Gastrocnemius medialis (tissue), 4 donors: ENCODE measurements around the gene ITGA5. TPM values are rescaled to one million over a fixed set of nuclear protein-coding genes. Genes with fewer than 3 reads are reported as not detected.

Experiments used
- ATAC-seq, 2 donors: fragments of 150-250 bp; one replicate each; pipeline ENCODE4 v1.9.1; 2016
- DNase-seq, 2 donors: peaks; one replicate each; pipeline ENCODE4 v3.0.0-alpha.2; 2019
- H3K27ac ChIP-seq, 4 donors: fragments of 200-600 bp; sonication (generic); 1 replicate in 1 of 4; 2 replicates in 3 of 4; pipeline ENCODE4 v1.5.1; 2016 to 2018; ENCODE audit warnings: mild to moderate bottlenecking in 2 of 4, moderate library complexity in 1 of 4
- H3K27me3 ChIP-seq, 3 donors: fragments of 200-600 bp; sonication (generic) in 2 of 3; 1 replicate in 1 of 3; 2 replicates in 2 of 3; pipeline versions ENCODE4 v1.5.1 to v1.6.0; 2016 to 2019; ENCODE audit warnings: mild to moderate bottlenecking in 1 of 3, moderate library complexity in 1 of 3
- H3K36me3 ChIP-seq, 2 donors: fragments of 200-600 bp; sonication (generic) in 1 of 2; one replicate each; pipeline ENCODE4 v1.5.1; 2017 to 2018
- H3K4me1 ChIP-seq, 2 donors: fragments of 200-600 bp; sonication (generic) in 1 of 2; one replicate each; pipeline ENCODE4 v1.5.1; 2016 to 2017; ENCODE audit warnings: mild to moderate bottlenecking in 2 of 2
- H3K4me3 ChIP-seq, 4 donors: fragments of 200-600 bp; sonication (generic) in 3 of 4; 1 replicate in 1 of 4; 2 replicates in 3 of 4; pipeline ENCODE4 v1.5.1; 2016 to 2019; ENCODE audit warnings: mild to moderate bottlenecking in 2 of 4
- H3K9me3 ChIP-seq, 3 donors: fragments of 200-600 bp; sonication (generic) in 2 of 3; 1 replicate in 1 of 3; 2 replicates in 2 of 3; pipeline ENCODE4 v1.5.1; 2016 to 2019
- CTCF ChIP-seq, 5 experiments: fragments of 450-650 bp in 3 of 5; fragments of 200-600 bp in 2 of 5; sonication (generic) in 2 of 5; IDR thresholded peaks in 4 of 5; conservative IDR thresholded peaks in 1 of 5; 1 replicate in 4 of 5; 2 replicates in 1 of 5; pipeline ENCODE4 v1.5.1; 2016 to 2019; ENCODE audit warnings: antibody characterized with exemption in 5 of 5, mild to moderate bottlenecking in 3 of 5, moderate library complexity in 3 of 5
- POLR2A ChIP-seq, 2 donors: fragments of 450-650 bp; IDR thresholded peaks; one replicate each; pipeline ENCODE4 v1.6.1; 2017; ENCODE audit warnings: antibody characterized with exemption in 2 of 2, mild to moderate bottlenecking in 2 of 2, moderate library complexity in 2 of 2
- in situ Hi-C, 4 donors: fragments of 200-750 bp; cut with MboI; loops; one replicate each; pipeline versions ENCODE4 v1.15.0 to v1.8.0; 2017; ENCODE audit warnings: low sequenced_read_pairs in 4 of 4
- intact Hi-C: fragments of 100-400 bp; cut with DNase I; formaldehyde crosslinking; loops from one replicate; pipeline ENCODE4 v1.15.1; 2023; ENCODE audit warnings: low total_unique reads
- total RNA-seq, 4 donors: library from RNA; depleted of rRNA; stranded (reverse); fragments of >200 nt; gene quantifications; one replicate each; pipeline versions ENCODE4 v1.1.0 to v1.2.3, GENCODE V29; 2016

The ITGA5 gene
- total RNA-seq, 4 donors from 2014 or later = 26.5 to 34.1 (median 30.9) TPM

GRCh38 chr12:54426690-54427089, 7.6 kb upstream of the ITGA5 start:
- TF ChIP-seq POLR2A (IDR thresholded peaks at IDR 0.05) = no peak
- Histone ChIP-seq H3K9me3 (no peaks in the 10 kb centered on the region), H3K36me3 (no peaks in the 10 kb centered on the region), H3K27ac (peak overlapping the region in 3 of 4 donors; percentile 41 to 55 (median 52)), H3K27me3 (no peaks in the 10 kb centered on the region), H3K4me1 (peaks cover 20 to 25% of the 10 kb centered on the region in 2 donors), H3K4me3 (no peak overlapping the region)
- no peak for DNase-seq
- intact Hi-C loops = no loop called here
- ATAC-seq = no peak
- in situ Hi-C loops = no loop called here

- TF ChIP-seq CTCF (IDR thresholded peaks at IDR 0.05 in 4 of 5, conservative IDR thresholded peaks at IDR 0.05 in 1 of 5) (no peak), POLR2A (IDR thresholded peaks at IDR 0.05) (no peak)
- no peak overlapping the region for H3K4me3 ChIP-seq
- no peaks in the 10 kb centered on the region for H3K36me3 ChIP-seq
- H3K4me1 ChIP-seq = peaks cover 20 to 32% of the 10 kb centered on the region in 2 donors
- no peaks in the 10 kb centered on the region for H3K9me3 ChIP-seq
- in situ Hi-C loops (no loop called here), intact Hi-C loops (no loop called here)
- H3K27ac ChIP-seq = peak overlapping the region in 2 of 4 donors; percentile 41
- no peak for ATAC-seq
- no peak for DNase-seq
- no peaks in the 10 kb centered on the region for H3K27me3 ChIP-seq
Observed at GRCh38 chr12:54425702-54426101, 6.6 kb upstream of the ITGA5 start.

- H3K4me1 ChIP-seq = peaks cover 25 to 41% of the 10 kb centered on the region in 2 donors
- DNase-seq (no peak), ATAC-seq (no peak)
- no peak overlapping the region for H3K4me3 ChIP-seq
- peaks cover 0 to under 1% (median 0%) of the 10 kb centered on the region in 3 donors for H3K27me3 ChIP-seq
- in situ Hi-C loops = no loop called here
- peak overlapping the region; percentile 28 to 33 (median 32) for H3K27ac ChIP-seq
- intact Hi-C loops = no loop called here
- no peak for TF ChIP-seq CTCF (IDR thresholded peaks at IDR 0.05 in 4 of 5, conservative IDR thresholded peaks at IDR 0.05 in 1 of 5)
- TF ChIP-seq POLR2A (IDR thresholded peaks at IDR 0.05) = no peak
- no peaks in the 10 kb centered on the region for H3K9me3 ChIP-seq
- no peaks in the 10 kb centered on the region for H3K36me3 ChIP-seq
Observed at GRCh38 chr12:54424224-54424623, 5.2 kb upstream of the ITGA5 start.

- ATAC-seq = no peak
- peaks cover 0 to 5% (median 0%) of the 10 kb centered on the region in 3 donors for H3K27me3 ChIP-seq
- H3K9me3 ChIP-seq = no peaks in the 10 kb centered on the region
- intact Hi-C loops = no loop called here
- peaks cover 23 to 37% of the 10 kb centered on the region in 2 donors for H3K4me1 ChIP-seq
- no peak for DNase-seq
- in situ Hi-C loops = no loop called here
- no peak overlapping the region for H3K4me3 ChIP-seq
- H3K36me3 ChIP-seq = no peaks in the 10 kb centered on the region
- TF ChIP-seq POLR2A (IDR thresholded peaks at IDR 0.05) = no peak
- TF ChIP-seq CTCF (IDR thresholded peaks at IDR 0.05 in 4 of 5, conservative IDR thresholded peaks at IDR 0.05 in 1 of 5) = no peak
- H3K27ac ChIP-seq = peak overlapping the region in 2 of 4 donors; percentile 28 to 33
Observed at GRCh38 chr12:54423816-54424150, 4.7 kb upstream of the ITGA5 start.

- in situ Hi-C loops = no loop called here
- no peak for ATAC-seq
- H3K9me3 ChIP-seq = no peaks in the 10 kb centered on the region
- no peak overlapping the region for H3K4me3 ChIP-seq
- peaks cover 0 to 5% (median 0%) of the 10 kb centered on the region in 3 donors for H3K27me3 ChIP-seq
- intact Hi-C loops = no loop called here
- peak overlapping the region; percentile 79 to 97 (median 88) for H3K27ac ChIP-seq
- no peaks in the 10 kb centered on the region for H3K36me3 ChIP-seq
- TF ChIP-seq POLR2A (IDR thresholded peaks at IDR 0.05) (no peak), CTCF (IDR thresholded peaks at IDR 0.05 in 4 of 5, conservative IDR thresholded peaks at IDR 0.05 in 1 of 5) (no peak)
- peaks cover 5 to 32% of the 10 kb centered on the region in 2 donors for H3K4me1 ChIP-seq
- no peak for DNase-seq
Observed at GRCh38 chr12:54421879-54422250, 2.8 kb upstream of the ITGA5 start.
